ENCODE data around the gene LAMTOR2. TPM values are rescaled to one million over a fixed set of nuclear protein-coding genes. Genes with fewer than 3 reads are reported as not detected.

LAMTOR2 gene
- total and polyA plus RNA-seq, 5 donors from 2014 or later, result 20.2 to 162 (median 118) TPM

- peaks cover 55% of the 10 kb centered on the region for H3K27me3 Mint-ChIP-seq
- DNase-seq (no peak), ATAC-seq (ENCODE audit: low read depth in 2 of 2) (no peak)
- peaks cover 0 to 18% (median 1%) of the 10 kb centered on the region in 4 donors for H3K4me1 Mint-ChIP-seq
- H3K36me3 ChIP-seq (ENCODE audit: control insufficient read depth, insufficient read depth, low read length), result no peaks in the 10 kb centered on the region
- H3K4me1 ChIP-seq (ENCODE audit: control insufficient read depth, insufficient read depth, low read length, poor library complexity, severe bottlenecking), result peaks cover 17% of the 10 kb centered on the region
- H3K36me3 Mint-ChIP-seq, result no peaks in the 10 kb centered on the region
- no peak overlapping the region for H3K4me3 ChIP-seq (ENCODE audit: low read depth, low read length)
- peaks cover 0 to 2% (median 0%) of the 10 kb centered on the region in 7 donors for H3K9me3 Mint-ChIP-seq
- peaks cover 13% of the 10 kb centered on the region for H3K27me3 ChIP-seq (ENCODE audit: control insufficient read depth, insufficient read depth, low read length)
- peak overlapping the region; percentile 44 to 66 (median 56) for H3K4me3 Mint-ChIP-seq
- H3K27ac ChIP-seq (ENCODE audit: insufficient read depth, low read length, poor library complexity, severe bottlenecking), result no peak overlapping the region
- H3K27ac Mint-ChIP-seq, result no peak overlapping the region
- no peaks in the 10 kb centered on the region for H3K9me3 ChIP-seq (ENCODE audit: control insufficient read depth in 2 of 2, low read length in 2 of 2)
Measured at GRCh38 chr1:156079762-156080161, 25.2 kb downstream of the LAMTOR2 start.

DNA sequence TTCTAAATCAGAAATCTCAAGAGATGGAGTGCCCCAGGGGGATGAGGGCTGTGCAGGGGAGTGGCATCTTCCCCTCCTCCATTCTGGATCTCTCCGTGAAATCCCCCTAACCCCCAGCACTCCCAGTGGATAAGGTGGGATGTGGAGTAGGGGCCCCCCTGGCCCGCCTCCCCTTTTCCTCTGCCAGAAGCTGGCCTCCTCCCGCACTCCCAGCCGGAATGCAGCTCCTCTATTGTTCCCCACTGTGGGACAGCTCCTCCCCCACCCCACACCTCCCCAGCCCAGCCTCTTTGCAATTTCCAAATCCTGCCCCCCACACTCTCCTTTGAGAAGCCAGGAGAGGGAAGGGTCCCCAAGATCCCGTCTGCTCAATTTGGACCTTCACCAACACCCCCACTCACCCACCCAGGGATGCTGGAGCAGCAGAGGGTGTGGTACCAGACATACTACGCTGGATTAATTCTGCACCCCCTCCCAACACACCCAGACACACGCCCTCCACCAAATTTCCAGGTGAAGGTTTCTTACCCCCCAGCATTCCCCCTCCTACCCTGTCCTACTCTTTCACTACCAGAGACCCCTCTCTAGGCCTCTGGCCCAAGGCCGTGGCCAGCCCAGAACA lies 25.8 kb downstream of the LAMTOR2 start:
- Histone ChIP-seq H3K9me3 (ENCODE audit: control insufficient read depth in 2 of 2, low read length in 2 of 2) (no peaks in the 10 kb centered on the region), H3K4me3 (ENCODE audit: low read depth, low read length) (no peak overlapping the region), H3K27ac (ENCODE audit: insufficient read depth, low read length, poor library complexity, severe bottlenecking) (no peak overlapping the region), H3K27me3 (ENCODE audit: control insufficient read depth, insufficient read depth, low read length) (peaks cover 14% of the 10 kb centered on the region), H3K4me1 (ENCODE audit: control insufficient read depth, insufficient read depth, low read length, poor library complexity, severe bottlenecking) (peaks cover 17% of the 10 kb centered on the region), H3K36me3 (ENCODE audit: control insufficient read depth, insufficient read depth, low read length) (no peaks in the 10 kb centered on the region)
- H3K27ac Mint-ChIP-seq, result no peak overlapping the region
- peaks cover 57% of the 10 kb centered on the region for H3K27me3 Mint-ChIP-seq
- H3K36me3 Mint-ChIP-seq, result no peaks in the 10 kb centered on the region
- H3K4me3 Mint-ChIP-seq, result peak overlapping the region in 1 of 4 donors; percentile 59
- DNase-seq (no peak), ATAC-seq (ENCODE audit: low read depth in 2 of 2) (no peak)
- peaks cover 0 to 18% (median 1%) of the 10 kb centered on the region in 4 donors for H3K4me1 Mint-ChIP-seq
- H3K9me3 Mint-ChIP-seq, result peaks cover 0 to 2% (median 0%) of the 10 kb centered on the region in 7 donors

GRCh38 chr1:156080863-156081179 lies 26.2 kb downstream of the LAMTOR2 start:
- peaks cover 17% of the 10 kb centered on the region for H3K4me1 ChIP-seq (ENCODE audit: control insufficient read depth, insufficient read depth, low read length, poor library complexity, severe bottlenecking)
- H3K36me3 ChIP-seq (ENCODE audit: control insufficient read depth, insufficient read depth, low read length), result no peaks in the 10 kb centered on the region
- H3K27ac ChIP-seq (ENCODE audit: insufficient read depth, low read length, poor library complexity, severe bottlenecking), result no peak overlapping the region
- Mint-ChIP-seq H3K4me1 (peaks cover 0 to 18% (median 1%) of the 10 kb centered on the region in 4 donors), H3K36me3 (no peaks in the 10 kb centered on the region), H3K27me3 (peaks cover 57% of the 10 kb centered on the region), H3K27ac (no peak overlapping the region), H3K4me3 (peak overlapping the region; percentile 35 to 74 (median 60)), H3K9me3 (peaks cover 0 to 2% (median 0%) of the 10 kb centered on the region in 7 donors)
- H3K9me3 ChIP-seq (ENCODE audit: control insufficient read depth in 2 of 2, low read length in 2 of 2), result no peaks in the 10 kb centered on the region
- peaks cover 16% of the 10 kb centered on the region for H3K27me3 ChIP-seq (ENCODE audit: control insufficient read depth, insufficient read depth, low read length)
- DNase-seq (no peak), ATAC-seq (ENCODE audit: low read depth in 2 of 2) (no peak)
- no peak overlapping the region for H3K4me3 ChIP-seq (ENCODE audit: low read depth, low read length)

- H3K9me3 ChIP-seq (ENCODE audit: control insufficient read depth in 2 of 2, low read length in 2 of 2), result no peaks in the 10 kb centered on the region
- ATAC-seq (ENCODE audit: low read depth in 2 of 2) (no peak), DNase-seq (no peak)
- no peaks in the 10 kb centered on the region for H3K36me3 ChIP-seq (ENCODE audit: control insufficient read depth, insufficient read depth, low read length)
- H3K4me1 Mint-ChIP-seq, result peaks cover 0 to 18% (median 1%) of the 10 kb centered on the region in 4 donors
- H3K4me1 ChIP-seq (ENCODE audit: control insufficient read depth, insufficient read depth, low read length, poor library complexity, severe bottlenecking), result peaks cover 17% of the 10 kb centered on the region
- H3K4me3 Mint-ChIP-seq, result peak overlapping the region; percentile 58 to 88 (median 70)
- H3K27ac Mint-ChIP-seq, result no peak overlapping the region
- H3K4me3 ChIP-seq (ENCODE audit: low read depth, low read length), result no peak overlapping the region
- H3K9me3 Mint-ChIP-seq, result peaks cover 0 to 2% (median 0%) of the 10 kb centered on the region in 7 donors
- no peak overlapping the region for H3K27ac ChIP-seq (ENCODE audit: insufficient read depth, low read length, poor library complexity, severe bottlenecking)
- H3K36me3 Mint-ChIP-seq, result no peaks in the 10 kb centered on the region
- H3K27me3 Mint-ChIP-seq, result peaks cover 61% of the 10 kb centered on the region
- peaks cover 16% of the 10 kb centered on the region for H3K27me3 ChIP-seq (ENCODE audit: control insufficient read depth, insufficient read depth, low read length)
Measured at GRCh38 chr1:156081180-156081916, 26.8 kb downstream of the LAMTOR2 start.

DNA sequence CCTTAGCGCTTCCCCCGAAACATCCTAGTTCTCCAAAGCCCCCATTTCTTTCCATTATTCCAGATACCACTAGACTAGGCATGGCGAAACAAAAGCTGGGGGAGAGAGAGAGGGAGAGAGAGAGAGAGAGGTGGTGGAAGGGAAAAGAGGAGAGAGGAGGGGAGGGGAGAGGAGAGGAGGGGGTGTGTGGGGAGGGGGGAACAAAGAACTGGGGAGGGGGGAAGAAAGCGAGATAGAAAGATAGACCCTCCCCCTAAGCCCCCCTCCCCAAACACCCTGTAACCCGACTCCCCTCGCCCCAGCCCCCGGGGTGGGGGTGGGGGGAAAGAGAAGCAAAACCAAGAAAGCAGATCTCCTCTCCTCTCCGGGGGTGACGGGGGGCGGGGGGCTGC lies 27.3 kb downstream of the LAMTOR2 start:
- Histone ChIP-seq H3K27ac (ENCODE audit: insufficient read depth, low read length, poor library complexity, severe bottlenecking) (no peak overlapping the region), H3K4me3 (ENCODE audit: low read depth, low read length) (no peak overlapping the region), H3K4me1 (ENCODE audit: control insufficient read depth, insufficient read depth, low read length, poor library complexity, severe bottlenecking) (peaks cover 17% of the 10 kb centered on the region), H3K36me3 (ENCODE audit: control insufficient read depth, insufficient read depth, low read length) (no peaks in the 10 kb centered on the region), H3K27me3 (ENCODE audit: control insufficient read depth, insufficient read depth, low read length) (peaks cover 16% of the 10 kb centered on the region), H3K9me3 (ENCODE audit: control insufficient read depth in 2 of 2, low read length in 2 of 2) (no peaks in the 10 kb centered on the region)
- DNase-seq (no peak), ATAC-seq (ENCODE audit: low read depth in 2 of 2) (no peak)
- Mint-ChIP-seq H3K4me1 (peaks cover 0 to 18% (median 1%) of the 10 kb centered on the region in 4 donors), H3K4me3 (peak overlapping the region in 3 of 4 donors; percentile 66 to 89 (median 74)), H3K27ac (no peak overlapping the region), H3K36me3 (no peaks in the 10 kb centered on the region), H3K27me3 (peaks cover 64% of the 10 kb centered on the region), H3K9me3 (peaks cover 0 to 3% (median 0%) of the 10 kb centered on the region in 7 donors)

DNA sequence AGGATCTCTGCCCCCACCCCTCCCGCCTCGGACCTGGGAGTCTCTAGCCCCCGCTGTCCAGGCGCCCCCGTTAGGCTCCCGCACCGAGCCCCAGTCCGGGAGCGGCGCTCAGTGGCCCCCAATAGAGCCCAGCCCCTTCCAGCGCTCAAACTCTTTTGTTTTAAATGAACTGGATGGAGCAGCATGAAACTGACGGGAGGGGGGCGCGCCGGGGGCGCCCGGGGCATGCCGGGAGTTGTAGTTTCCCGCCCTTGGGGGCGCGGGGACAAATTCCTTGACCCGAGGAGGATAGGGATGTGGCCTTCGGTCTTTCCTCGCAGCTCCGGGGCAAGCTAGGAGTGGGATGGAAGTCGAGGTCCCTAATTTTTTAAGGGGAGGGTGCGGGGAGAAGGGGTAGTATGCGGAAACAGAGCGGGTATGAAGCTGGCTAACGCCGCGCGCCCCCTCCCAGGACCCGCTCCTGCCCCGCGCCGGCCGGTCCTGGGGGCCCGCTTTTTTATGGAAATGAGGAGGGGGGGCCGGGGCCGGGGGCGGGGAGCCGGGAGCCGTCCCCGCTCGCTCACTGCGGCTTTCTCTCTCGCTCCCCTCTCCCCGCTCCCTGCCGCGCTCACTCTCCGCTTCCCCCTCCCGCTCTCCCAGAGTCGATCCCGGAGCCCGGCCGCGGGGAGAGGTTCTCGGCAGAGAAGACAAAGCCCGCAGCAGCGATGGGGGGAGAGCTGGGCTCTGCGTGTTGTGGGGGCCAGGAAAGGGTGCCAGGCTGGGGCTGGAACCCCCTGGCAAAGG lies 27.9 kb downstream of the LAMTOR2 start, which contains the start of gene MEX3A:
MEX3A (minus strand) TSS at position 157 of the 783 bp plus-strand sequence. CDS start 467 bp downstream, outside the sequence.
- Mint-ChIP-seq H3K27me3 (peaks cover 68% of the 10 kb centered on the region), H3K36me3 (no peaks in the 10 kb centered on the region), H3K27ac (peak within 1 kb of the TSS in 1 of 3 donors; percentile 11), H3K4me1 (peaks cover 0 to 18% (median 1%) of the 10 kb centered on the region in 4 donors), H3K4me3 (peak within 1 kb of the TSS; percentile 82 to 90 (median 86)), H3K9me3 (peaks cover 0 to 3% (median 0%) of the 10 kb centered on the region in 7 donors)
- Histone ChIP-seq H3K4me1 (ENCODE audit: control insufficient read depth, insufficient read depth, low read length, poor library complexity, severe bottlenecking) (peaks cover 17% of the 10 kb centered on the region), H3K27me3 (ENCODE audit: control insufficient read depth, insufficient read depth, low read length) (peaks cover 16% of the 10 kb centered on the region), H3K4me3 (ENCODE audit: low read depth, low read length) (peak within 1 kb of the TSS; percentile 57), H3K27ac (ENCODE audit: insufficient read depth, low read length, poor library complexity, severe bottlenecking) (no peak within 1 kb of the TSS), H3K9me3 (ENCODE audit: control insufficient read depth in 2 of 2, low read length in 2 of 2) (no peaks in the 10 kb centered on the region), H3K36me3 (ENCODE audit: control insufficient read depth, insufficient read depth, low read length) (no peaks in the 10 kb centered on the region)
- DNase-seq (peak; percentile 55 to 56 (median 56)), ATAC-seq (ENCODE audit: low read depth in 2 of 2) (peak; percentile 69 to 72)
